AG04449 (cell line): ENCODE results near the gene TM7SF2.
A peak's percentile ranks its signal among the peaks of the same experiment; 100 is the strongest.
"Not testable (repeated sequence)": the region's sequence is repeated elsewhere in the genome, so short reads cannot be mapped to it uniquely, and the experiment has no call there.

Experiments used
- CTCF ChIA-PET: fragments of 350-600 bp; formaldehyde crosslinking; extraction: SDS; loops from one replicate; lab custom pipeline; 2021; ENCODE audit warnings: antibody characterized with exemption; lab: Yijun Ruan, JAX
- POLR2A ChIA-PET: fragments of 400-600, 350-600 bp; formaldehyde crosslinking; extraction: SDS; loops from one replicate; lab custom pipeline; 2020; ENCODE audit warnings: antibody characterized with exemption, inconsistent platforms; lab: Yijun Ruan, JAX
- DNase-seq: peaks from one replicate; pipeline ENCODE4 v3.0.0-alpha.2; 2010; ENCODE audit warnings: low read depth, low spot score
- H3K4me3 ChIP-seq: 2 replicates; pipeline ENCODE4 v1.5.1; 2011; ENCODE audit warnings: low read depth, mild to moderate bottlenecking, control low read depth, low read length
- TF ChIP-seq, protein P1 (sequence below): IDR thresholded peaks from one replicate; pipeline ENCODE4 v1.5.1; 2011; ENCODE audit warnings: mild to moderate bottlenecking, moderate library complexity, low read length, control low read depth, inconsistent platforms; ENCODE audit not compliant: insufficient read depth; ENCODE audit errors: missing control alignments

Gene TM7SF2

DNA sequence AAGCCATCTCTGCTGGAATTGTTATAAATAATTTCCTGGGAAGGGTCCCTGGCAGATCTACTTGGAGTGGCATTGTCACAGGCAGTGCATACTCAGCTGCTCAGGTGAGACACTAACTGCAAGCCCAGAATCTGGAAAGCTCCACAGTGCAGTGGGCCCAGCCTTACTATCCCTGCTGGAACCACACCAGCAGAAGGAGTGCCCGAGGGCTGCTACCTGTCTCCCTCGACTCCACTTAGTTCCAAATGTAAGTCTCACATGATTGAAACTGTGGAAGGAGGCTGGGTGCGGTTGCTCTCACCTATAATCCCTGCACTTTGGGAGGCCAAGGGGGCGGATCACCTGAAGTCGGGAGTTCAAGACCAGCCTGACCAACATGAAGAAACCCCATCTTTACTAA is 37.0 kb downstream of the TM7SF2 start:
- TF ChIP-seq, protein P1, sequence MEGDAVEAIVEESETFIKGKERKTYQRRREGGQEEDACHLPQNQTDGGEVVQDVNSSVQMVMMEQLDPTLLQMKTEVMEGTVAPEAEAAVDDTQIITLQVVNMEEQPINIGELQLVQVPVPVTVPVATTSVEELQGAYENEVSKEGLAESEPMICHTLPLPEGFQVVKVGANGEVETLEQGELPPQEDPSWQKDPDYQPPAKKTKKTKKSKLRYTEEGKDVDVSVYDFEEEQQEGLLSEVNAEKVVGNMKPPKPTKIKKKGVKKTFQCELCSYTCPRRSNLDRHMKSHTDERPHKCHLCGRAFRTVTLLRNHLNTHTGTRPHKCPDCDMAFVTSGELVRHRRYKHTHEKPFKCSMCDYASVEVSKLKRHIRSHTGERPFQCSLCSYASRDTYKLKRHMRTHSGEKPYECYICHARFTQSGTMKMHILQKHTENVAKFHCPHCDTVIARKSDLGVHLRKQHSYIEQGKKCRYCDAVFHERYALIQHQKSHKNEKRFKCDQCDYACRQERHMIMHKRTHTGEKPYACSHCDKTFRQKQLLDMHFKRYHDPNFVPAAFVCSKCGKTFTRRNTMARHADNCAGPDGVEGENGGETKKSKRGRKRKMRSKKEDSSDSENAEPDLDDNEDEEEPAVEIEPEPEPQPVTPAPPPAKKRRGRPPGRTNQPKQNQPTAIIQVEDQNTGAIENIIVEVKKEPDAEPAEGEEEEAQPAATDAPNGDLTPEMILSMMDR, result no peak
- DNase-seq, result no peak
- ChIA-PET POLR2A (no interaction called here), CTCF (interaction anchor here (1.5 to 1.6 kb wide), 2 partner anchors 13 to 32 kb away, joined by 6 to 11 read pairs; no protein-coding TSS in a partner anchor)
- no peak overlapping the region for H3K4me3 ChIP-seq

DNA sequence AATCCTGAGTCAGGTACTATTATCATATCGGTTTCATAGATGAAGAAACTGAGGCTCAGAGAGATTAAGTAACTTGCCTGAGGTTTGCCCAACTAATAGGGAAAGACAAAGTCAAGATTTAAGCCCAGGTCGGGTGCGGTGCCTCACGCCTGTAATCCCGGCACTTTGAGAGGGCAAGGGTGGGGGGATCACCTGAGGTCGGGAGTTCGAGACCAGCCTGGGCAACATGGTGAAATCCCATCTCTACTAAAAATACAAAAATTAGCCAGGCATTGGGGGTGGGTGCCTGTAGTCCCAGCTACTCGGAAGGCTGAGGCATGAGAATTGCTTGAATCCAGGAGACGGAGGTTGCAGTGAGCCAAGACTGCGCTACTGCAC is 38.4 kb downstream of the TM7SF2 start:
- POLR2A ChIA-PET, CTCF ChIA-PET, DNase-seq, H3K4me3 ChIP-seq: not testable (repeated sequence)

DNA sequence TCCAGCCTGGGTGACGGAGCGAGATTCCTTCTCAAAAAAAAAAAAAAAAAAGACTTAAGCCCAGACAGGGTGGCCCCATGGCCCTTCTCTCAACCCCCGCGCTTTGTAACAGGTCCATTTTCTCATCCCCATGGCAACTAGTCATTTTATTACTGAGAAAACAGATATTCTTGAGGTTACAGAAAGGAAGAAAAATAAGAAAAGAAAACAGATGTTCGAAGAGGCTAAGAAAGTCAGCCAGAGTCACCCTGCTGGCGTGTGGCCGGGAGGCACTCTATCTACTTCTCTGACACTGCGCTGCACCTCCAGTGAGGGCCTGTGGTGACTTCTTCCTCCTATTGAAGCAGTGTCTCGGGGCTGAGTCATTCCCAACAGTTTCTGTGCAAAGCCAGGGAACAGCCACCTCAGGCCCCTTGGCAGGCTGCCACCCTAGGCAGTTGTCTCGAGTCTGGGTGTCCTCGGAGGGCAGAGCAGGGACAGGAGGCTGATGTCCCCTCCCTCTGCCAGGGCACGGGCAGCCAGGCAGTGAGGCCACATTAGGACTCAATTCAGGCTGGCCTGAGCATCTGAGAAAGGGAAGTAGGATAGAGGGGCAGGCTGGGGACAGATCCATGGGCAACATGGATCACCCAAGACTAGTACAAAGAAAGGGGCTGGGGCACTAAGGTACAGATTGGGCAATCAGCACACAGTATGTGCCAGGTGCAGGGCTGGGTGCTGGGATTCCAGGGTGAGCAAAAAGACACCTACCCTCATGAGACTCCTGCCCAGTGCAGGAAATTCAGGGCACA is 39.0 kb downstream of the TM7SF2 start:
- TF ChIP-seq, protein P1, result no peak
- ChIA-PET CTCF (no interaction called here), POLR2A (interaction anchor here (1.9 kb wide), 1 partner anchor 16 kb away, joined by 4 read pairs; no protein-coding TSS in a partner anchor)
- peak; percentile 38 for DNase-seq
- H3K4me3 ChIP-seq, result no peak overlapping the region

DNA sequence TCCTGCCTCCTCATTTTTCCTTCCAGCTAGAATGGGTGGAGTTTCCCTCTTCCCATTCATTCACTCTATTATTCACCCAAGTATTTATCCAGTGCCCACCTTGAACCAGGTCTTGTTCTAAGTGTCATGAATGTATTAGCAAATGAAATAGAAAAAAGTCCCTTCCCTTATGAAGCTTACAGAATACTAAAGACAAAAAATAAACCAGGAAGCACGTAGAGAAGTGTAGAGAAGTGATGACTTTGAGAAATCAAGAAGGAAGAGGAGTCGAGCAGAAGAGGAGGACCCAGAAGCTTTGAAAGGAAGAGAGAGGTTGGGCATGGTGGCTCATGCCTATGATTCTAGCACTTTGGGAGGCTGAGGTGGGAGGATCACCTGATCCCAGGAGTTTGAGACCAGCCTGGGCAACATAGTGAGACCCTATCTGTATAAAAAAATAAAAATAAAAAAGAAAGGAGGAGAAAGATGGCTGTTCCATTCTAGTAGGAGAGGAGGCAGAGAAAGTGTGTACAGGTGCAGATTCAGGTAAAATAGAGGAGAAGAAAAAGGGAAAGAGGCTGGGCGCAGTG is 39.7 kb downstream of the TM7SF2 start:
- POLR2A ChIA-PET, result interaction anchor here (1.9 kb wide), 1 partner anchor 16 kb away, joined by 4 read pairs; no protein-coding TSS in a partner anchor
- CTCF ChIA-PET, result no interaction called here

DNA sequence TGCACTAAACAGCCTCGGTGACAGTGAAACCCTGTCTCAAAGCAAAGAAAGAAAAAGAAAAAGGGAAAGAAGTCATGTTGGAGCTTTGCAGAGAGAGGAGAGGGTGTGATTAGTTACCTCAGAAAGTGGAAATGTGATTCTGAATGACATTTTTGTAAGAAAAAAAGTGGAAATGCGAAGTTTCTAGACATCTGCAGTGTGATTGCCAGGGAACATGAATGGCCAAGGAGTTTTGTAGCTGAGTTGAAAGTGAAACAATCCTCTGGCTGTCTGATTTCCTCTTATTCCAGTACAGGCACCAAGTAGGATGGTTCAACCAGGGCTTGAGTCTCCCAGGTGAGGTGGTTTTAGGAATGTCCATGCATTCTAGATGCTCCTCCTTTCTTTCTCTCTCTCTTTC is 40.5 kb downstream of the TM7SF2 start:
- no peak for DNase-seq
- H3K4me3 ChIP-seq, result no peak overlapping the region
- ChIA-PET POLR2A (interaction anchor here (1.9 kb wide), 1 partner anchor 17 kb away, joined by 4 read pairs; no protein-coding TSS in a partner anchor), CTCF (no interaction called here)
- TF ChIP-seq, protein P1, result no peak

More for the DNA sequence above, 39.7 kb downstream of the TM7SF2 start:
- no peak overlapping the region for H3K4me3 ChIP-seq
- no peak for DNase-seq
- TF ChIP-seq, protein P1, result no peak

DNA sequence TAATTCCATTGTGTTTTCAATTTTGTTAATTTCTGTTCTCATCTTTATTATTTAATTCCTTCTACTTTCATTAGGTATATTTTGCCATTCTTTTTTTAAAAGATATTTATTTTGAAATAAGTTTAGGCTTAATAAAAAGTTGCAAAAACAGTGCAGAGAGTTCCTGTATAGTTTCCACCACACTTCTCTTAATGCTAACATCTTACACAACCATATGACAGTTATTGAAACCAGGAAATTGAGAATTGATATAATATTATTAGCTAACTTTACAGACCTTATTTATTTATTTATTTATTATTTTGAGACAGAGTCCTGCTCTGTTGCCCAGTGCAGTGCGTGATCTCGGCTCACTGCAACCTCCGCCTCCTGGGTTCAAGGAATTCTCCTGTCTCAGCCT is 44.6 kb downstream of the TM7SF2 start:
- POLR2A ChIA-PET, result no interaction called here
- no peak overlapping the region for H3K4me3 ChIP-seq
- TF ChIP-seq, protein P1, result no peak
- no peak for DNase-seq
- CTCF ChIA-PET, result interaction anchor here (0.9 to 1.3 kb wide), 2 partner anchors 10 to 159 kb away, joined by 3 read pairs; no protein-coding TSS in a partner anchor
